HepG2 (cell line): ENCODE measurements around the gene C19orf73.

ENCODE experiments used
- HOXA3 ChIP-seq: sonication (generic); formaldehyde crosslinking; IDR thresholded peaks from 2 replicates; pipeline ENCODE4 v1.5.0; 2020; ENCODE audit warnings: missing genetic modification reagents
- TF ChIP-seq, protein P1 (sequence below): sonication (generic); formaldehyde crosslinking; IDR thresholded peaks from 2 replicates; pipeline ENCODE4 v1.5.0; 2020; ENCODE audit warnings: missing genetic modification reagents

DNA sequence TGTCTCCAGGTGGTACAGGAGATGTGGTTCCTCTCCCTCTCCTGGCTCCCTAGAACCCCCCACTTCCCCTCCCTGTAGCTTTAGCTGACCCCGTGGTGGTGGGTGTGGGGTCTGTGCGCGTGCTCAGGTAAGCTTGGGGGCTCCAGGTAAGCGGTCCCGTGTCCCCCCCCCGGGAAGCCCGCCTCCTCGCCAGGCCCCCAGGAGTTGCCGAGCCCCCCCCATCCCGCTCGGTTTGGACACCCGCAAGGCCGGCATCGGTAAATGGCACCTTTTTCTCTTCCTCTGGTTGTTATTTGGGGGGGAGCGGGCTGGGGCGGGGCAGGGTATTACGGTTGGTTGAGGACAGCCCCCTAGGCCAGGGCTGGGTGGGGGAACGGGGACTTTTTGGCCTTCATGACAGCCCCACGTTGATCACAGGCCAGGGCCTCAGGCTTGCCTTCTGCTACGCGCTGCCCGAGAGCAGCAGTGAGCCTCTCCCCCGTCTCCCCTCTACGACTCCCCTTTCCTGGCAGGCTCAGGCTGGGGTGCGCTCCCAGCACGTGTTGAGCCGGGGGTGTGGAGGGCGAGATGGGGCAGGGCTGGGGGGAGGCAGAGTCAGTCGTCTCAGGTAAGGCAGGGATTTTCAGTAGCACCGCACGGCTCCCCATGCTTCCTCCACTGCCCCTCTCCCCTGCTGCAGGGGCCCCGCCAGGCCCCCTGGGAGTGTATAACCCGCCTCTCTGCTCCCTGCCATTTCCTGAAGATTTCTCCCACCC, 15.4 kb downstream of the C19orf73 start:
- TF ChIP-seq HOXA3 (CRISPR knock-in tag): no peak
- TF ChIP-seq, protein P1, sequence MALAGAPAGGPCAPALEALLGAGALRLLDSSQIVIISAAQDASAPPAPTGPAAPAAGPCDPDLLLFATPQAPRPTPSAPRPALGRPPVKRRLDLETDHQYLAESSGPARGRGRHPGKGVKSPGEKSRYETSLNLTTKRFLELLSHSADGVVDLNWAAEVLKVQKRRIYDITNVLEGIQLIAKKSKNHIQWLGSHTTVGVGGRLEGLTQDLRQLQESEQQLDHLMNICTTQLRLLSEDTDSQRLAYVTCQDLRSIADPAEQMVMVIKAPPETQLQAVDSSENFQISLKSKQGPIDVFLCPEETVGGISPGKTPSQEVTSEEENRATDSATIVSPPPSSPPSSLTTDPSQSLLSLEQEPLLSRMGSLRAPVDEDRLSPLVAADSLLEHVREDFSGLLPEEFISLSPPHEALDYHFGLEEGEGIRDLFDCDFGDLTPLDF (CRISPR knock-in tag): no peak
